HepG2 (cell line): ENCODE results near the gene ZMIZ1. TPM values are rescaled to one million over a fixed set of nuclear protein-coding genes. Genes with fewer than 3 reads are reported as not detected.
A peak's percentile ranks its signal among the peaks of the same experiment; 100 is the strongest.

ENCODE experiments used
- ATAC-seq: fragments of 200-7000 bp; cut with Tn5 transposase; 3 replicates; pipeline ENCODE4 v1.9.1; 2020; ENCODE audit warnings: mild to moderate bottlenecking, moderate library complexity
- BruUV-seq: library from RNA; stranded (reverse); fragments of 400-500 nt; replicated peaks from 2 replicates; lab custom pipeline; 2021; lab: Mats Ljungman, UMichigan
- CTCF ChIA-PET: fragments of 300-600 bp; formaldehyde crosslinking; extraction: SDS; loops from one replicate; lab custom pipeline; 2021; ENCODE audit warnings: low total read pairs, inconsistent platforms, low intra/inter-chr PET ratio; lab: Yijun Ruan, JAX
- POLR2A ChIA-PET: fragments of 350-600 bp; sonication (Branson Sonifier 250); formaldehyde crosslinking; loops from one replicate; lab custom pipeline; 2020; ENCODE audit warnings: antibody characterized with exemption, inconsistent platforms; lab: Yijun Ruan, JAX
- DNase-seq: peaks from one replicate; pipeline ENCODE4 v3.0.0-alpha.2; 2015; ENCODE audit warnings: low spot score
- FAIRE-seq: peaks from 3 replicates; lab custom pipeline; 2011; peaks lifted over from hg19 to GRCh38; lab: Jason Lieb, UNC
- H2AFZ ChIP-seq: one replicate; pipeline ENCODE4 v1.6.1; 2011; ENCODE audit warnings: low read length, inconsistent platforms
- H3K27ac ChIP-seq: fragments of 300-600 bp; 3 replicates; pipeline ENCODE4 v1.8.0; 2011; ENCODE audit warnings: mixed run types, mild to moderate bottlenecking, mixed read lengths, low read length, inconsistent platforms; ENCODE audit not compliant: insufficient read depth; ENCODE audit errors: extremely low read length
- H3K27me3 ChIP-seq, 2 experiments: fragments of 200-600 bp in 1 of 2; 2 replicates in 1 of 2; 3 replicates in 1 of 2; pipeline versions ENCODE4 v1.6.0 to v1.8.0; 2011; ENCODE audit warnings: low read length in 2 of 2, mild to moderate bottlenecking in 2 of 2, moderate library complexity in 2 of 2, inconsistent platforms in 1 of 2; ENCODE audit not compliant: insufficient read depth in 2 of 2, control insufficient read depth in 1 of 2
- H3K36me3 ChIP-seq, 2 experiments: fragments of 200-600 bp in 1 of 2; replicated peaks in 1 of 2; 2 replicates in 1 of 2; 3 replicates in 1 of 2; pipeline versions ENCODE4 v1.5.1 to v1.8.0; 2011; ENCODE audit warnings: low read length in 2 of 2, inconsistent platforms in 1 of 2; ENCODE audit not compliant: insufficient read depth in 2 of 2, control insufficient read depth in 1 of 2
- H3K4me1 ChIP-seq: 2 replicates; pipeline ENCODE4 v1.5.1; 2012; ENCODE audit warnings: low read length, inconsistent platforms; ENCODE audit not compliant: insufficient read depth
- H3K4me2 ChIP-seq: 2 replicates; pipeline ENCODE4 v1.6.0; 2011; ENCODE audit warnings: low read depth, low read length, inconsistent platforms
- H3K4me3 ChIP-seq, 3 experiments: fragments of 200-600 bp in 1 of 3; sonication (generic), shearing (Covaris generic) in 1 of 3; replicated peaks in 1 of 3; 2 replicates each; pipeline ENCODE4 v1.5.1; 2011 to 2016; ENCODE audit warnings: low read length in 3 of 3, inconsistent platforms in 2 of 3, low read depth in 2 of 3, mild to moderate bottlenecking in 2 of 3, control low read depth in 1 of 3, mixed read lengths in 1 of 3; ENCODE audit not compliant: insufficient read depth in 1 of 3
- H3K79me2 ChIP-seq: one replicate; pipeline ENCODE4 v1.6.1; 2011; ENCODE audit warnings: low read length, inconsistent platforms; ENCODE audit not compliant: insufficient read depth
- H3K9ac ChIP-seq: 2 replicates; pipeline ENCODE4 v1.6.0; 2011; ENCODE audit warnings: mild to moderate bottlenecking, low read depth, low read length, inconsistent platforms; ENCODE audit not compliant: insufficient read depth
- H3K9me3 ChIP-seq: 2 replicates; pipeline ENCODE4 v1.5.1; 2012; ENCODE audit warnings: mild to moderate bottlenecking, low read length
- H4K20me1 ChIP-seq: 2 replicates; pipeline ENCODE4 v1.6.0; 2011; ENCODE audit warnings: inconsistent platforms, mild to moderate bottlenecking, low read length, moderate library complexity; ENCODE audit not compliant: insufficient read depth
- FOXA1 ChIP-seq, 2 experiments: fragments of 450-650 bp in 1 of 2; sonication (generic) in 1 of 2; formaldehyde crosslinking in 1 of 2; IDR thresholded peaks; 2 replicates each; pipeline versions ENCODE4 v1.4.0 to v1.6.1; 2016 to 2020; ENCODE audit warnings: missing genetic modification reagents in 1 of 2
- MAZ ChIP-seq, 2 experiments: sonication (generic) in 1 of 2; formaldehyde crosslinking in 1 of 2; IDR thresholded peaks; 2 replicates each; pipeline versions ENCODE4 v1.5.0 to v1.6.1; 2012 to 2020; ENCODE audit warnings: low read depth in 2 of 2, mild to moderate bottlenecking in 2 of 2, borderline replicate concordance in 1 of 2, improper control_type of control experiment in 1 of 2, low read length in 1 of 2, missing genetic modification reagents in 1 of 2, moderate library complexity in 1 of 2
- MEF2D ChIP-seq: sonication (generic); formaldehyde crosslinking; IDR thresholded peaks from 2 replicates; pipeline ENCODE4 v1.5.1; 2020; ENCODE audit warnings: mild to moderate bottlenecking, missing genetic modification reagents
- NAIF1 ChIP-seq: sonication (generic); formaldehyde crosslinking; IDR thresholded peaks from 2 replicates; pipeline ENCODE4 v1.5.0; 2020; ENCODE audit warnings: mild to moderate bottlenecking, missing genetic modification reagents, borderline replicate concordance
- SRSF4 ChIP-seq: fragments of 200-400 bp; formaldehyde crosslinking; IDR thresholded peaks from one replicate; pipeline ENCODE4 v1.6.1; 2018; ENCODE audit warnings: mild to moderate bottlenecking, low read depth, low read length, moderate library complexity; ENCODE audit not compliant: poor library complexity, severe bottlenecking
- ZFP36L2 ChIP-seq: sonication (generic); formaldehyde crosslinking; IDR thresholded peaks from 2 replicates; pipeline ENCODE4 v1.4.0; 2020; ENCODE audit warnings: missing genetic modification reagents
- ZKSCAN8 ChIP-seq: IDR thresholded peaks from 2 replicates; pipeline ENCODE4 v1.6.1; 2016; ENCODE audit warnings: borderline replicate concordance, missing genetic modification reagents, missing compliant biosample characterization
- ZNF337 ChIP-seq: sonication (generic); formaldehyde crosslinking; IDR thresholded peaks from 2 replicates; pipeline ENCODE4 v1.5.1; 2020; ENCODE audit warnings: missing genetic modification reagents, low read depth, mild to moderate bottlenecking, borderline replicate concordance
- ZNF652 ChIP-seq: IDR thresholded peaks from 2 replicates; pipeline ENCODE4 v1.6.1; 2016; ENCODE audit warnings: low read depth, borderline replicate concordance
- WGBS: methylation state at CpG from one replicate; pipeline ENCODE4 v1.1.6; 2017; ENCODE audit warnings: low lambda C conversion rate; 5-methylcytosine and 5-hydroxymethylcytosine counted together
- in situ Hi-C: cut with HindIII; loops from 2 replicates; pipeline ENCODE4 v1.10.0; 2017; ENCODE audit warnings: low pct_unique_long_range_greater_than_20kb; ENCODE audit not compliant: extremely low pct_ligation_motif_present
- intact Hi-C: fragments of 100-400 bp; cut with micrococcal nuclease; formaldehyde crosslinking; loops from one replicate; pipeline ENCODE4 v1.10.0; 2022; ENCODE audit not compliant: unreplicated experiment
- polyA plus RNA-seq, 8 experiments: library from polyadenylated mRNA; depleted of rRNA in 3 of 8; stranded (reverse) in 7 of 8; unstranded in 1 of 8; fragments of >200 nt; fragmentation: Illumina TruSeq in 4 of 8; extraction: Trizol in 4 of 8; gene quantifications; 2 replicates each; pipeline versions ENCODE4 v1.2.1 to v1.2.3, GENCODE V29; 2011 to 2016; ENCODE audit warnings: low read depth in 4 of 8, missing spikeins in 1 of 8, mixed read lengths in 1 of 8; ENCODE audit not compliant: insufficient read depth in 1 of 8
- total RNA-seq, 5 experiments: library from RNA; depleted of rRNA; stranded (reverse); fragments of >200 nt; fragmentation: Illumina TruSeq; extraction: Trizol; gene quantifications; 2 replicates each; pipeline ENCODE4 v1.2.3, GENCODE V29; 2016; ENCODE audit warnings: low read depth in 1 of 5
- TF ChIP-seq, protein P1 (sequence below): sonication (generic); formaldehyde crosslinking; IDR thresholded peaks from 2 replicates; pipeline ENCODE4; 2020; ENCODE audit warnings: missing genetic modification reagents, mild to moderate bottlenecking, borderline replicate concordance
- TF ChIP-seq, protein P2 (sequence below): sonication (generic); formaldehyde crosslinking; IDR thresholded peaks from 2 replicates; pipeline ENCODE4 v1.5.1; 2020; ENCODE audit warnings: missing genetic modification reagents, mild to moderate bottlenecking, borderline replicate concordance
- TF ChIP-seq, protein P3 (sequence below): sonication (generic); formaldehyde crosslinking; IDR thresholded peaks from 2 replicates; pipeline ENCODE4 v1.5.0; 2020; ENCODE audit warnings: mild to moderate bottlenecking, missing genetic modification reagents
- TF ChIP-seq, protein P4 (sequence below): fragments of 450-650 bp; IDR thresholded peaks from 2 replicates; pipeline ENCODE4 v1.6.1; 2016

ZMIZ1 gene
- total and polyA plus RNA-seq, 2 of the 13 experiments (the other 11 are each of a cell fraction or from before 2014, with no cell fraction given) = 5.3 to 10.2 TPM

DNA sequence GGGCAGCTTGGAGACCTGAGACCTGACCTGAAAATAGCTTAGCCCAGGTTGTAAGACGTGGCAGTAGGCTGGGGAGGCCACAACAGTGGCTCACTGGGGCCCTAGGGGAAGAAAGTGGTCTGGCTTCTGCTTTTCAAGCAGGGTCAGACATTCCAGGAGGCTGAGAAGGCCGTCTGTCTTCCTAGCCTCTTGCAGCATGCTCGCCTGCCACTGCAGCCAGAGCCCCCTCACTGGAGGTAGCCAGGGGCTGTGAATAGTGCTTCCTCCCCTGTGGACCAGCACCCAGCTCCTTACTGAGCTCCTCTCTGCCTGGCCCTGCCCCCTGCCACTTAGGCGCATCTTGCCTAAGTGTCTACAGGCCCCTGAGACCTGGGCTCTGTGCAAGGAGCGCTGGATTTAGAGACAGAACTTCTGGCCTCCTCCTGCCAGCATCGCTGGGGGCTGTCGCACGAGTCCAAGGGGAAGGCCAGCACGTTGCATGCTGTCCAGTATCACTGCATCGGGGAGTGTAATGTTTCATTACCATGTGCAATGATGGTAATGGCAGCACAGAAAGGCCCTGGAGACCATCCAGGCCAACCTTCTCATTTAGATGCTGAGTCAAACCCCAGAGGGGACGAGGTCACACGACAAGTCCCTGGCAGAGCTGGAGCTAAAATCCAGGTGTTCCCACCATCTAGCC lies 12.7 kb downstream of the ZMIZ1 start (continued):
- TF ChIP-seq, protein P1, sequence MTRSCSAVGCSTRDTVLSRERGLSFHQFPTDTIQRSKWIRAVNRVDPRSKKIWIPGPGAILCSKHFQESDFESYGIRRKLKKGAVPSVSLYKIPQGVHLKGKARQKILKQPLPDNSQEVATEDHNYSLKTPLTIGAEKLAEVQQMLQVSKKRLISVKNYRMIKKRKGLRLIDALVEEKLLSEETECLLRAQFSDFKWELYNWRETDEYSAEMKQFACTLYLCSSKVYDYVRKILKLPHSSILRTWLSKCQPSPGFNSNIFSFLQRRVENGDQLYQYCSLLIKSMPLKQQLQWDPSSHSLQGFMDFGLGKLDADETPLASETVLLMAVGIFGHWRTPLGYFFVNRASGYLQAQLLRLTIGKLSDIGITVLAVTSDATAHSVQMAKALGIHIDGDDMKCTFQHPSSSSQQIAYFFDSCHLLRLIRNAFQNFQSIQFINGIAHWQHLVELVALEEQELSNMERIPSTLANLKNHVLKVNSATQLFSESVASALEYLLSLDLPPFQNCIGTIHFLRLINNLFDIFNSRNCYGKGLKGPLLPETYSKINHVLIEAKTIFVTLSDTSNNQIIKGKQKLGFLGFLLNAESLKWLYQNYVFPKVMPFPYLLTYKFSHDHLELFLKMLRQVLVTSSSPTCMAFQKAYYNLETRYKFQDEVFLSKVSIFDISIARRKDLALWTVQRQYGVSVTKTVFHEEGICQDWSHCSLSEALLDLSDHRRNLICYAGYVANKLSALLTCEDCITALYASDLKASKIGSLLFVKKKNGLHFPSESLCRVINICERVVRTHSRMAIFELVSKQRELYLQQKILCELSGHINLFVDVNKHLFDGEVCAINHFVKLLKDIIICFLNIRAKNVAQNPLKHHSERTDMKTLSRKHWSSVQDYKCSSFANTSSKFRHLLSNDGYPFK (CRISPR knock-in tag) = no peak
- TF ChIP-seq FOXA1 (IDR thresholded peaks at IDR 0.05) (no peak), FOXA1 (CRISPR knock-in tag; IDR thresholded peaks at IDR 0.05) (no peak), MAZ (IDR thresholded peaks at IDR 0.05; ENCODE audit: borderline replicate concordance, low read depth, low read length) (no peak), MAZ (CRISPR knock-in tag; IDR thresholded peaks at IDR 0.05; ENCODE audit: low read depth) (no peak), ZNF337 (CRISPR knock-in tag) (no peak), MEF2D (CRISPR knock-in tag) (no peak)

DNA sequence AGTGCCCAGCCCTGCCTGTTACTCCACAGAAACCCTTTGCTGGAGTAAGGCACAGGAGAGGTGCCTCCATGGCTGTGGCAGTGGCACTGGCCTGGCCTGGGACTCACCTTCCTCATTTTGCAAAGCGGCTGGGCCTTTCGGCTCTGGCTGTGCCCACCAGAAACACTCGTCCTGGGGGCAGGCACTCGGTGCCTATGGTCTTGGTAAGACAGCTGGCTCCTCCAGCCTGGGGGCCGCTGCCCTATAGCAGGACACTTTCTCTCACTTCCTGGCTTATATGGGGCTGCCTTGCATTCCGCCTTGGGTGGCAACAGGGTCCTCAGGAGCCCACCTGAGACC lies 13.2 kb downstream of the ZMIZ1 start:
- Histone ChIP-seq H4K20me1 (peaks cover 93% of the 10 kb centered on the region), H3K36me3 (peaks cover 0 to 30% of the 10 kb centered on the region in 2 experiments; a peak in 3 of 5 replicates), H3K27ac (peak overlapping the region; percentile 84), H3K9me3 (no peaks in the 10 kb centered on the region), H3K9ac (no peak overlapping the region), H3K27me3 (no peaks in the 10 kb centered on the region), H2AFZ (no peak overlapping the region), H3K79me2 (peaks cover 99% of the 10 kb centered on the region), H3K4me3 (no peak overlapping the region), H3K4me1 (peaks cover 100% of the 10 kb centered on the region), H3K4me2 (no peak overlapping the region)
- in situ Hi-C loops (loop anchor here (25.0 kb wide), 1 partner anchor 105 kb away; no protein-coding TSS in a partner anchor), intact Hi-C loops (no loop called here)
- ATAC-seq (no peak), DNase-seq (no peak), FAIRE-seq (no peak)
- POLR2A ChIA-PET = interaction anchor here (2.1 kb wide), 1 partner anchor 11 kb away, joined by 4 read pairs; no protein-coding TSS in a partner anchor
- 100% methylated on average over 1 of the region's 6 CpGs for WGBS
- no TSS peak for BruUV-seq
- CTCF ChIA-PET = no interaction called here
- TF ChIP-seq, protein P2, sequence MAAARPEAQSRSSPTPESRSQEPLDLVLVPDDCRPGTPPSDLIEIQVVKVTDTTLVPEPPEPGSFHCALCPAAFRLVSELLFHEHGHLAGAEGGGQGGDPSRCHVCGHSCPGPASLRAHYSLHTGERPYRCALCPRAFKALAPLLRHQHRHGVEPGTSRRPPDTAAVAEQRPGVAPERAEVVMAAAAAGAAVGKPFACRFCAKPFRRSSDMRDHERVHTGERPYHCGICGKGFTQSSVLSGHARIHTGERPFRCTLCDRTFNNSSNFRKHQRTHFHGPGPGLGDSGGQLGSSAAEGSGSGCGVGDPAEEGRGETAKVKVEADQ (CRISPR knock-in tag) = no peak
- TF ChIP-seq, protein P3, sequence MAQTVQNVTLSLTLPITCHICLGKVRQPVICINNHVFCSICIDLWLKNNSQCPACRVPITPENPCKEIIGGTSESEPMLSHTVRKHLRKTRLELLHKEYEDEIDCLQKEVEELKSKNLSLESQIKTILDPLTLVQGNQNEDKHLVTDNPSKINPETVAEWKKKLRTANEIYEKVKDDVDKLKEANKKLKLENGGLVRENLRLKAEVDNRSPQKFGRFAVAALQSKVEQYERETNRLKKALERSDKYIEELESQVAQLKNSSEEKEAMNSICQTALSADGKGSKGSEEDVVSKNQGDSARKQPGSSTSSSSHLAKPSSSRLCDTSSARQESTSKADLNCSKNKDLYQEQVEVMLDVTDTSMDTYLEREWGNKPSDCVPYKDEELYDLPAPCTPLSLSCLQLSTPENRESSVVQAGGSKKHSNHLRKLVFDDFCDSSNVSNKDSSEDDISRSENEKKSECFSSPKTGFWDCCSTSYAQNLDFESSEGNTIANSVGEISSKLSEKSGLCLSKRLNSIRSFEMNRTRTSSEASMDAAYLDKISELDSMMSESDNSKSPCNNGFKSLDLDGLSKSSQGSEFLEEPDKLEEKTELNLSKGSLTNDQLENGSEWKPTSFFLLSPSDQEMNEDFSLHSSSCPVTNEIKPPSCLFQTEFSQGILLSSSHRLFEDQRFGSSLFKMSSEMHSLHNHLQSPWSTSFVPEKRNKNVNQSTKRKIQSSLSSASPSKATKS = no peak
- TF ChIP-seq ZFP36L2 (CRISPR knock-in tag) = no peak
- no peak for TF ChIP-seq SRSF4
- TF ChIP-seq, protein P4, sequence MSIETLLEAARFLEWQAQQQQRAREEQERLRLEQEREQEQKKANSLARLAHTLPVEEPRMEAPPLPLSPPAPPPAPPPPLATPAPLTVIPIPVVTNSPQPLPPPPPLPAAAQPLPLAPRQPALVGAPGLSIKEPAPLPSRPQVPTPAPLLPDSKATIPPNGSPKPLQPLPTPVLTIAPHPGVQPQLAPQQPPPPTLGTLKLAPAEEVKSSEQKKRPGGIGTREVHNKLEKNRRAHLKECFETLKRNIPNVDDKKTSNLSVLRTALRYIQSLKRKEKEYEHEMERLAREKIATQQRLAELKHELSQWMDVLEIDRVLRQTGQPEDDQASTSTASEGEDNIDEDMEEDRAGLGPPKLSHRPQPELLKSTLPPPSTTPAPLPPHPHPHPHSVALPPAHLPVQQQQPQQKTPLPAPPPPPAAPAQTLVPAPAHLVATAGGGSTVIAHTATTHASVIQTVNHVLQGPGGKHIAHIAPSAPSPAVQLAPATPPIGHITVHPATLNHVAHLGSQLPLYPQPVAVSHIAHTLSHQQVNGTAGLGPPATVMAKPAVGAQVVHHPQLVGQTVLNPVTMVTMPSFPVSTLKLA = no peak
- no peak for TF ChIP-seq ZKSCAN8
- no peak for TF ChIP-seq ZNF652 (CRISPR knock-in tag)
- no peak for TF ChIP-seq NAIF1 (CRISPR knock-in tag)
